ENCODE data around the gene ITM2A.

The ITM2A gene

GRCh38 chrX:79325263-79325958 is 41.7 kb downstream of the ITM2A start:
- intact Hi-C loops (cut with DNase I), result no loop called here
- no peak for DNase-seq

Data from posterior cingulate gyrus (tissue), 11 donors.